OCI-LY7 (cell line): Measurements from ENCODE around the gene CLEC4D. TPM values are rescaled to one million over a fixed set of nuclear protein-coding genes. Genes with fewer than 3 reads are reported as not detected.

Source experiments
- Bru-seq: library from RNA; stranded (reverse); fragments of 400-500 nt; gene quantifications from one replicate; lab custom pipeline; 2021; lab: Mats Ljungman, UMichigan
- BruChase-seq, 2 experiments: library from RNA; stranded (reverse); fragments of 400-500 nt; gene quantifications; one replicate each; lab custom pipeline; 2021; lab: Mats Ljungman, UMichigan
- BruUV-seq: library from RNA; stranded (reverse); fragments of 400-500 nt; replicated peaks from 2 replicates; lab custom pipeline; 2021; lab: Mats Ljungman, UMichigan
- CTCF ChIA-PET: fragments of 300-600 bp; sonication (Branson Sonifier 250); formaldehyde crosslinking; loops from one replicate; lab custom pipeline; 2022; ENCODE audit warnings: antibody characterized with exemption; ENCODE audit not compliant: unreplicated experiment; lab: Charles Lee
- POLR2A ChIA-PET: fragments of 300-600 bp; sonication (Branson Sonifier 250); formaldehyde crosslinking; loops from one replicate; lab custom pipeline; 2022; ENCODE audit warnings: antibody characterized with exemption; lab: Charles Lee
- DNase-seq: peaks from one replicate; pipeline ENCODE4 v3.0.0-alpha.2; 2015; ENCODE audit warnings: low spot score
- H2AFZ ChIP-seq: fragments of 200-600 bp; sonication (generic), shearing (Covaris generic); 2 replicates; pipeline ENCODE4 v1.6.1; 2014; ENCODE audit warnings: mild to moderate bottlenecking, antibody characterized with exemption, low read length, moderate library complexity
- H3K27ac ChIP-seq: fragments of 200-600 bp; sonication (generic); 2 replicates; pipeline ENCODE4 v1.5.1; 2014; ENCODE audit warnings: mixed run types, low read depth, mild to moderate bottlenecking, moderate library complexity, low read length, inconsistent platforms; ENCODE audit not compliant: poor library complexity, severe bottlenecking
- H3K36me3 ChIP-seq: fragments of 200-600 bp; sonication (generic); 2 replicates; pipeline ENCODE4 v1.6.1; 2014; ENCODE audit warnings: mild to moderate bottlenecking, antibody characterized with exemption, low read length, moderate library complexity, mixed read lengths; ENCODE audit not compliant: insufficient read depth
- H3K4me1 ChIP-seq: fragments of 200-600 bp; sonication (generic); 2 replicates; pipeline ENCODE4 v1.5.1; 2014; ENCODE audit warnings: mild to moderate bottlenecking, low read length; ENCODE audit not compliant: insufficient read depth, poor library complexity, severe bottlenecking
- H3K4me2 ChIP-seq: fragments of 200-600 bp; sonication (generic); 2 replicates; pipeline ENCODE4 v1.6.1; 2014; ENCODE audit warnings: mild to moderate bottlenecking, low read length
- H3K4me3 ChIP-seq: fragments of 200-600 bp; sonication (generic); 2 replicates; pipeline ENCODE4 v1.5.1; 2014; ENCODE audit warnings: mild to moderate bottlenecking, low read depth, low read length; ENCODE audit not compliant: poor library complexity, severe bottlenecking
- H3K79me2 ChIP-seq: fragments of 200-600 bp; sonication (generic); 2 replicates; pipeline ENCODE4 v1.6.1; 2016; ENCODE audit warnings: low read depth, mild to moderate bottlenecking, low read length, moderate library complexity, mixed read lengths; ENCODE audit not compliant: insufficient read depth
- H3K9me2 ChIP-seq: fragments of 200-600 bp; sonication (generic); 2 replicates; pipeline ENCODE4 v1.6.1; 2016; ENCODE audit warnings: mild to moderate bottlenecking, low read length, mixed read lengths; ENCODE audit not compliant: insufficient read depth
- H3K9me3 ChIP-seq: fragments of 200-600 bp; sonication (generic); 2 replicates; pipeline ENCODE4 v1.6.1; 2014; ENCODE audit warnings: mild to moderate bottlenecking, mixed run types, low read length, mixed read lengths
- H4K20me1 ChIP-seq: fragments of 200-600 bp; sonication (generic); 2 replicates; pipeline ENCODE4 v1.6.1; 2014; ENCODE audit warnings: mild to moderate bottlenecking, antibody characterized with exemption, low read length, moderate library complexity, mixed read lengths; ENCODE audit not compliant: insufficient read depth
- CTCF ChIP-seq: fragments of 200-600 bp; sonication (generic); conservative IDR thresholded peaks from 2 replicates; pipeline ENCODE4 v1.5.1; 2014; ENCODE audit warnings: mild to moderate bottlenecking, antibody characterized with exemption, low read length, moderate library complexity, mixed read lengths
- EZH2phosphoT487 ChIP-seq: fragments of 200-600 bp; sonication (generic); IDR thresholded peaks from 2 replicates; pipeline ENCODE4 v1.6.1; 2018; ENCODE audit warnings: low read depth, borderline replicate concordance, mild to moderate bottlenecking, mixed run types, antibody characterized with exemption, low read length, moderate library complexity, mixed read lengths
- intact Hi-C: fragments of 100-400 bp; cut with micrococcal nuclease; formaldehyde crosslinking; loops from one replicate; pipeline ENCODE4 v1.10.0; 2022; ENCODE audit not compliant: unreplicated experiment
- long read RNA-seq: library from polyadenylated mRNA; stranded (forward); transcript quantifications from one replicate; pipeline ENCODE4 v2.0.0, GENCODE V29; 2022
- total RNA-seq, 2 experiments: library from RNA; depleted of rRNA in 1 of 2; stranded (reverse); fragments of >200 nt in 1 of 2; shearing (Covaris generic) in 1 of 2; gene quantifications; 2 replicates each; pipeline ENCODE4 v1.2.3, GENCODE V29; 2014 to 2022

CLEC4D gene
- total RNA-seq (2014; rRNA removed; shearing (Covaris generic)): not detected in 2 replicates
- total RNA-seq (2022): not detected in 2 replicates
- Bru-seq, nascent RNA: not detected
- BruChase-seq, experiment 1, labeled RNA remaining after a 6-hour chase: not detected
- BruChase-seq, experiment 2, labeled RNA remaining after a 2-hour chase: not detected
- long read RNA-seq: 0 reads

GRCh38 chr12:8513256-8513655 is at the start of gene CLEC4D:
Gene CLEC4D (plus strand): TSS chr12:8513503. CDS start chr12:8513733, 230 bp downstream.
- Histone ChIP-seq H3K4me2 (no peak within 1 kb of the TSS), H3K36me3 (no peaks in the 10 kb centered on the region), H3K9me3 (no peaks in the 10 kb centered on the region), H4K20me1 (no peaks in the 10 kb centered on the region), H3K79me2 (no peaks in the 10 kb centered on the region), H3K4me3 (no peak within 1 kb of the TSS), H2AFZ (no peak within 1 kb of the TSS), H3K9me2 (no peaks in the 10 kb centered on the region), H3K27ac (no peak within 1 kb of the TSS), H3K4me1 (peaks cover 5% of the 10 kb centered on the region)
- TF ChIP-seq CTCF (no peak), EZH2phosphoT487 (no peak)
- ChIA-PET POLR2A (interaction anchor here (1.1 kb wide), 1 partner anchor 10 kb away, joined by 3 read pairs; no protein-coding TSS in a partner anchor), CTCF (no interaction called here)
- intact Hi-C loops: no loop called here
- DNase-seq: no peak
- no TSS peak for BruUV-seq

- H3K9me3 ChIP-seq: no peaks in the 10 kb centered on the region
- no peak overlapping the region for H3K4me2 ChIP-seq
- no TSS peak for BruUV-seq
- intact Hi-C loops: loop anchor here (5.0 kb wide), 1 partner anchor 52 kb away; no protein-coding TSS in a partner anchor
- H3K9me2 ChIP-seq: no peaks in the 10 kb centered on the region
- TF ChIP-seq EZH2phosphoT487 (no peak), CTCF (no peak)
- H3K4me1 ChIP-seq: no peaks in the 10 kb centered on the region
- H3K27ac ChIP-seq: no peak overlapping the region
- ChIA-PET POLR2A (no interaction called here), CTCF (no interaction called here)
- H3K36me3 ChIP-seq: no peaks in the 10 kb centered on the region
- no peak overlapping the region for H2AFZ ChIP-seq
- DNase-seq: no peak
- H3K79me2 ChIP-seq: no peaks in the 10 kb centered on the region
- no peaks in the 10 kb centered on the region for H4K20me1 ChIP-seq
- no peak overlapping the region for H3K4me3 ChIP-seq
Measured at GRCh38 chr12:8465301-8465996, 47.9 kb upstream of the CLEC4D start.

DNA sequence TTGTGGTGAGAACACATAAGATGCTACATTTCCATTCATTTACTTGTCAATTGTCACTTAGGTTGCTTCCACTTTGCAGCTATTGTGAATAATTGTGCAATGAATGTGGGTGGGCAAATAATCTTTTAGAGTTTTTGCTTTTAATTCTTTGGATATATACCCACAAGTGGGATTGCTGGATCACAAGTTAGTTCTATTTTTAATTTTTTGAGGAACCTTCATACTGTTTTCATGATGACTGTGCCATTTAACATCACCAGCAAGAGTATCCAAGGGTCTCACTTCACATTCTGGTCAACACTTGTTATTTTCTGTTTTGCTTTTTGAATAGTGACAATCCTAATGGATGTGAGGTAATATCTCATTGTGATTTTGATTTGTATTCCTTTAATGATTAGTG is 47.1 kb upstream of the CLEC4D start:
- H3K4me3 ChIP-seq: no peak overlapping the region
- no peak overlapping the region for H3K4me2 ChIP-seq
- no peak overlapping the region for H2AFZ ChIP-seq
- H3K9me2 ChIP-seq: 0 out of 2 replicates have a peak, but pooled peaks cover 3% of the 10 kb centered on the region
- no peaks in the 10 kb centered on the region for H4K20me1 ChIP-seq
- no peak overlapping the region for H3K27ac ChIP-seq
- H3K9me3 ChIP-seq: no peaks in the 10 kb centered on the region
- DNase-seq: no peak
- intact Hi-C loops: loop anchor here (5.0 kb wide), 1 partner anchor 51 kb away; no protein-coding TSS in a partner anchor
- no peaks in the 10 kb centered on the region for H3K79me2 ChIP-seq
- POLR2A ChIA-PET: no interaction called here
- no TSS peak for BruUV-seq
- no peaks in the 10 kb centered on the region for H3K36me3 ChIP-seq
- CTCF ChIA-PET: no interaction called here
- H3K4me1 ChIP-seq: no peaks in the 10 kb centered on the region
- TF ChIP-seq EZH2phosphoT487 (no peak), CTCF (no peak)
